GM12878 (cell line): Measurements from ENCODE around the gene LENG9. TPM values are rescaled to one million over a fixed set of nuclear protein-coding genes. Genes with fewer than 3 reads are reported as not detected.

Experiments used
- ATAC-seq: fragments of 200-7000 bp; cut with Tn5 transposase; 3 replicates; pipeline ENCODE4 v1.9.1; 2020; ENCODE audit warnings: mild to moderate bottlenecking, moderate library complexity
- BruUV-seq: library from RNA; stranded (reverse); fragments of 400-500 nt; replicated peaks from 2 replicates; lab custom pipeline; 2021; lab: Mats Ljungman, UMichigan
- CTCF ChIA-PET: fragments of 300-600 bp; sonication (Branson Sonifier 250); formaldehyde crosslinking; extraction: SDS; loops from one replicate; lab custom pipeline; 2021; ENCODE audit warnings: inconsistent platforms; lab: Yijun Ruan, JAX
- POLR2A ChIA-PET: fragments of 350-600 bp; formaldehyde crosslinking; extraction: SDS; loops from one replicate; lab custom pipeline; 2021; ENCODE audit warnings: inconsistent platforms; lab: Charles Lee
- RAD21 ChIA-PET: fragments of 300-600 bp; sonication (Branson Sonifier 250); formaldehyde crosslinking; loops from one replicate; lab custom pipeline; 2023; ENCODE audit warnings: antibody characterized with exemption; ENCODE audit not compliant: unreplicated experiment; lab: Charles Lee
- SMC1A ChIA-PET: fragments of 300-600 bp; sonication (Branson Sonifier 250); formaldehyde crosslinking; loops from one replicate; lab custom pipeline; 2023; ENCODE audit not compliant: unreplicated experiment, uncharacterized antibody; lab: Charles Lee
- DNase-seq: peaks from one replicate; pipeline ENCODE4 v3.0.0-alpha.2; 2011; ENCODE audit warnings: low read depth, low spot score
- FAIRE-seq: peaks from 3 replicates; lab custom pipeline; 2011; peaks lifted over from hg19 to GRCh38; lab: Jason Lieb, UNC
- H2AFZ ChIP-seq: 2 replicates; pipeline ENCODE4 v1.6.0; 2011; ENCODE audit warnings: low read depth, low read length, control low read depth; ENCODE audit not compliant: control insufficient read depth
- H3K27ac ChIP-seq: 2 replicates; pipeline ENCODE4 v1.5.1; 2011; ENCODE audit warnings: control low read depth; ENCODE audit not compliant: control insufficient read depth, insufficient read depth
- H3K27me3 ChIP-seq, 2 experiments: replicated peaks in 1 of 2; 2 replicates each; pipeline versions ENCODE4 v1.6.0 to v1.6.1; 2011; ENCODE audit warnings: low read length in 1 of 2; ENCODE audit not compliant: control insufficient read depth in 2 of 2, insufficient read depth in 2 of 2
- H3K36me3 ChIP-seq, 2 experiments: 2 replicates each; pipeline ENCODE4 v1.5.1; 2011; ENCODE audit warnings: low read length in 1 of 2; ENCODE audit not compliant: control insufficient read depth in 2 of 2, insufficient read depth in 2 of 2
- H3K4me1 ChIP-seq: 2 replicates; pipeline ENCODE4 v1.6.1; 2011; ENCODE audit warnings: mild to moderate bottlenecking, low read length, moderate library complexity, mixed read lengths; ENCODE audit not compliant: control insufficient read depth, insufficient read depth
- H3K4me2 ChIP-seq: 2 replicates; pipeline ENCODE4 v1.6.0; 2011; ENCODE audit warnings: control low read depth; ENCODE audit not compliant: control insufficient read depth, insufficient read depth
- H3K4me3 ChIP-seq: fragments of 200-600 bp; sonication (generic); 2 replicates; pipeline ENCODE4 v1.5.1; 2016
- H3K79me2 ChIP-seq: 2 replicates; pipeline ENCODE4 v1.6.0; 2011; ENCODE audit warnings: low read length; ENCODE audit not compliant: control insufficient read depth, insufficient read depth
- H3K9ac ChIP-seq: 2 replicates; pipeline ENCODE4 v1.8.0; 2011; ENCODE audit warnings: low read length, control low read depth, mixed read lengths; ENCODE audit not compliant: control insufficient read depth, insufficient read depth
- H3K9me3 ChIP-seq: replicated peaks from 3 replicates; pipeline ENCODE4 v1.5.1; 2011; ENCODE audit warnings: mild to moderate bottlenecking, low read length; ENCODE audit not compliant: control insufficient read depth, insufficient read depth
- H4K20me1 ChIP-seq: 2 replicates; pipeline ENCODE4 v1.6.0; 2011; ENCODE audit not compliant: control insufficient read depth, insufficient read depth
- MEF2A ChIP-seq: IDR thresholded peaks from 2 replicates; pipeline ENCODE4 v1.6.1; 2011; ENCODE audit warnings: low read depth, mild to moderate bottlenecking, low read length, moderate library complexity; ENCODE audit not compliant: insufficient read depth
- NFIC ChIP-seq: IDR thresholded peaks from 2 replicates; pipeline ENCODE4 v1.6.1; 2012; ENCODE audit warnings: low read depth, mild to moderate bottlenecking, inconsistent platforms, low read length, moderate library complexity
- SMAD1 ChIP-seq: fragments of 450-650 bp; IDR thresholded peaks from 2 replicates; pipeline ENCODE4 v1.6.1; 2018; ENCODE audit warnings: mild to moderate bottlenecking, low read depth; ENCODE audit not compliant: partially characterized antibody
- WGBS: methylation state at CpG from one replicate; pipeline ENCODE4 v1.1.6; 2016; ENCODE audit warnings: low lambda C conversion rate; ENCODE audit not compliant: insufficient replicate concordance, insufficient coverage; ENCODE audit errors: missing lambda C conversion rate; 5-methylcytosine and 5-hydroxymethylcytosine counted together
- in situ Hi-C: fragments of 300-500 bp; cut with MboI; formaldehyde crosslinking; loops from 9 replicates; pipeline ENCODE4 v1.14.3; 2018; ENCODE audit warnings: mixed read lengths
- intact Hi-C: fragments of 100-400 bp; cut with micrococcal nuclease; formaldehyde crosslinking; loops from one replicate; pipeline ENCODE4 v1.14.2; 2022; ENCODE audit not compliant: unreplicated experiment
- polyA plus RNA-seq, 11 experiments: library from polyadenylated mRNA; depleted of rRNA in 4 of 11; unstranded in 6 of 11; stranded (reverse) in 5 of 11; fragments of >200 nt; fragmentation: Nextera tagmentation in 4 of 11; fragmentation: Illumina TruSeq in 1 of 11; extraction: Ambion mirVana in 4 of 11; extraction: Trizol in 1 of 11; gene quantifications; 1 replicate in 1 of 11; 2 replicates in 10 of 11; pipeline versions ENCODE4 v1.2.1 to v1.2.3, GENCODE V29; 2011 to 2016; ENCODE audit warnings: inconsistent platforms in 2 of 11, missing spikeins in 2 of 11, low read depth in 1 of 11
- total RNA-seq, 4 experiments: library from RNA; depleted of rRNA in 3 of 4; stranded (reverse); fragments of >200 nt in 3 of 4; fragmentation: Illumina TruSeq in 1 of 4; extraction: Trizol in 1 of 4; gene quantifications; 2 replicates each; pipeline versions ENCODE4 v1.2.1 to v1.2.3, GENCODE V29; 2013 to 2021
- TF ChIP-seq, protein P1 (sequence below): IDR thresholded peaks from 2 replicates; pipeline ENCODE4 v1.6.1; 2011; ENCODE audit warnings: borderline replicate concordance, low read depth, mild to moderate bottlenecking, moderate library complexity, low read length; ENCODE audit not compliant: insufficient read depth, poor library complexity, severe bottlenecking

LENG9 gene
- total and polyA plus RNA-seq, 10 of the 15 experiments (the other 5 are each of a cell fraction or from before 2014, with no cell fraction given): 0.09 to 2.9 (median 0.76) TPM; not detected in 1

DNA sequence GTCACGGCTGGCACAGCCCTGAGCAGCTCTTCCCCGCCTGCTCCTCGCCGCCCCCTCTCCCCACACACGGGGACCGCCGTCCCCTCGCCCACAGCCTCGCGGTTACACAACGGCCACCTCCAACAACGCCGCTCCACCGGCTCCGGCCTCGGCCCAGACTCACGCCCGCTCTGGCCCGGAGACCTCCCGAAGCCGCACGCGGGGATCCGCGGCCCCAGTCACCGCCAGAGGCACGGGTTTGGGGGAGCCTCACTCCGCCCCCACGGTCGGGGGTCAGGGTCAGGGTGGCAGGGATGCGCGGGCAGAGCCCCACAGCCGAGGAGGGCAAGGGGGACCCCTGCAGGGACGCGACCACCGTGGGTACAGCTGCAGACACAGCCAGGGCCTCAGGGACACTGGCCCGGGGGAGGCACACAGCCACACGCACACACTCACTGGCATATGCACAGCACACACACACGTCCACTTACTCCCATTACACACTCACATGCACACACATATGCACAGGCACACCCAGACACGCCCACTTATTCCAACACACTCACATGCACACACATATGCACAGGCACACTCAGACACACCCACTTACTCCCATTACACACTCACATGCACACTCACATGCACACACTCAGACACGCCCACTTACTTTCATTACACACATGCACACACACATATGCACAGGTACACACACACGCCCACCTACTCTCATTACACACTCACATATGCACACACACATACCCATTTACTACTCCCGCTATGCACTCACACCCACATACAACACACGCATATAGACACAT is 46.7 kb downstream of the LENG9 start:
- POLR2A ChIA-PET: interaction anchor here (0.7 kb wide), 1 partner anchor 14 kb away, joined by 3 read pairs; no protein-coding TSS in a partner anchor
- in situ Hi-C loops (no loop called here), intact Hi-C loops (no loop called here)
- no peaks in the 10 kb centered on the region for H3K79me2 ChIP-seq
- SMC1A ChIA-PET: no interaction called here
- CTCF ChIA-PET: no interaction called here
- BruUV-seq: no TSS peak
- TF ChIP-seq, protein P1, sequence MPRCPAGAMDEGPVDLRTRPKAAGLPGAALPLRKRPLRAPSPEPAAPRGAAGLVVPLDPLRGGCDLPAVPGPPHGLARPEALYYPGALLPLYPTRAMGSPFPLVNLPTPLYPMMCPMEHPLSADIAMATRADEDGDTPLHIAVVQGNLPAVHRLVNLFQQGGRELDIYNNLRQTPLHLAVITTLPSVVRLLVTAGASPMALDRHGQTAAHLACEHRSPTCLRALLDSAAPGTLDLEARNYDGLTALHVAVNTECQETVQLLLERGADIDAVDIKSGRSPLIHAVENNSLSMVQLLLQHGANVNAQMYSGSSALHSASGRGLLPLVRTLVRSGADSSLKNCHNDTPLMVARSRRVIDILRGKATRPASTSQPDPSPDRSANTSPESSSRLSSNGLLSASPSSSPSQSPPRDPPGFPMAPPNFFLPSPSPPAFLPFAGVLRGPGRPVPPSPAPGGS: peak; percentile 88
- TF ChIP-seq MEF2A: no peak
- no peak for TF ChIP-seq SMAD1
- peak; percentile 37; the same call in 1 of the 2 replicates for TF ChIP-seq NFIC
- H3K9ac ChIP-seq: no peak overlapping the region
- no peaks in the 10 kb centered on the region for H4K20me1 ChIP-seq
- RAD21 ChIA-PET: interaction anchor here (0.6 kb wide), 1 partner anchor 14 kb away, joined by 3 read pairs; no protein-coding TSS in a partner anchor
- H3K27me3 ChIP-seq: peaks cover 0 to 3% of the 10 kb centered on the region in 2 experiments; a peak in 2 of 4 replicates
- peaks cover 8% of the 10 kb centered on the region for H3K4me1 ChIP-seq
- no peak overlapping the region for H3K4me2 ChIP-seq
- FAIRE-seq: no peak
- no peak overlapping the region for H3K27ac ChIP-seq
- H3K9me3 ChIP-seq: no peaks in the 10 kb centered on the region; the same call in 2 of the 3 replicates
- no peak overlapping the region for H2AFZ ChIP-seq
- no peak for ATAC-seq
- H3K36me3 ChIP-seq: no peaks in the 10 kb centered on the region
- WGBS: 72% methylated on average over 38 of the region's 44 CpGs
- DNase-seq: no peak
- H3K4me3 ChIP-seq: no peak overlapping the region
